Measurements from ENCODE around the gene CREBRF. TPM values are rescaled to one million over a fixed set of nuclear protein-coding genes. Genes with fewer than 3 reads are reported as not detected.

CREBRF gene
- total and polyA plus RNA-seq, 2 donors (not counting 1 experiment from before 2014, with no cell fraction given), result 29.7 to 89.7 TPM

GRCh38 chr5:173047838-173048105 is 8.4 kb upstream of the CREBRF start:
- Histone ChIP-seq H3K79me2 (ENCODE audit: control insufficient read depth, insufficient read depth, low read length) (peaks cover 34% of the 10 kb centered on the region), H3K4me3 (ENCODE audit: control extremely low read depth in 1 of 5, extremely low read depth in 1 of 5, insufficient read depth in 1 of 5, low read depth in 2 of 5, low read length in 4 of 5) (no peak overlapping the region), H2AFZ (ENCODE audit: insufficient read depth, low read depth, low read length, poor library complexity, severe bottlenecking) (no peak overlapping the region), H3K4me1 (ENCODE audit: control insufficient read depth in 2 of 2, insufficient read depth in 2 of 2, low read length in 2 of 2) (peaks cover 0 to 6% of the 10 kb centered on the region in 2 donors), H3K9ac (ENCODE audit: low read length) (no peak overlapping the region), H4K20me1 (ENCODE audit: control insufficient read depth, insufficient read depth, low read length, poor library complexity, severe bottlenecking) (no peaks in the 10 kb centered on the region), H3K9me3 (ENCODE audit: control extremely low read depth in 1 of 3, control insufficient read depth in 2 of 3, insufficient read depth in 1 of 3, low read length in 2 of 3) (no peaks in the 10 kb centered on the region), H3K27ac (ENCODE audit: low read length in 2 of 2) (no peak overlapping the region), H3K36me3 (replicated peaks in 1 of 2; ENCODE audit: control extremely low read depth in 1 of 2, control insufficient read depth in 1 of 2, extremely low read depth in 1 of 2, insufficient read depth in 2 of 2, low read length in 1 of 2) (no peaks in the 10 kb centered on the region), H3K4me2 (replicated peaks; ENCODE audit: low read depth, low read length, poor library complexity, severe bottlenecking) (no peak overlapping the region), H3K27me3 (replicated peaks in 1 of 4; ENCODE audit: control extremely low read depth in 1 of 4, control insufficient read depth in 3 of 4, insufficient read depth in 4 of 4, low read length in 3 of 4) (no peaks in the 10 kb centered on the region)
- intact Hi-C loops (cut with micrococcal nuclease), result no loop called here
- 97% methylated on average over 6 of the region's 6 CpGs for WGBS (ENCODE audit: insufficient coverage)
- POLR2A ChIA-PET, result interaction anchor here (0.6 kb wide), 1 partner anchor 36 kb away, joined by 3 read pairs; no protein-coding TSS in a partner anchor
- CTCF ChIA-PET, result no interaction called here
- Mint-ChIP-seq H3K4me3 (no peak overlapping the region), H3K9me3 (ENCODE audit: insufficient read depth) (no peaks in the 10 kb centered on the region), H3K4me1 (peaks cover 8% of the 10 kb centered on the region), H3K27me3 (peaks cover 8% of the 10 kb centered on the region), H3K27ac (no peak overlapping the region)
- ATAC-seq (ENCODE audit: low read depth), result no peak
- DNase-seq, result no peak
- TF ChIP-seq EZH2 (IDR thresholded peaks at IDR 0.05; ENCODE audit: borderline replicate concordance, insufficient read depth, low read depth, low read length, poor library complexity, severe bottlenecking) (no peak), CTCF (IDR thresholded peaks at IDR 0.05) (no peak)

GRCh38 chr5:173050791-173051190 is 5.4 kb upstream of the CREBRF start:
- Mint-ChIP-seq H3K4me3 (no peak overlapping the region), H3K27me3 (peaks cover 8% of the 10 kb centered on the region), H3K4me1 (peaks cover 20% of the 10 kb centered on the region), H3K9me3 (ENCODE audit: insufficient read depth) (no peaks in the 10 kb centered on the region), H3K27ac (no peak overlapping the region)
- Histone ChIP-seq H3K9me3 (ENCODE audit: control extremely low read depth in 1 of 3, control insufficient read depth in 2 of 3, insufficient read depth in 1 of 3, low read length in 2 of 3) (no peaks in the 10 kb centered on the region), H3K4me1 (ENCODE audit: control insufficient read depth in 2 of 2, insufficient read depth in 2 of 2, low read length in 2 of 2) (peaks cover 4 to 13% of the 10 kb centered on the region in 2 donors), H3K36me3 (replicated peaks in 1 of 2; ENCODE audit: control extremely low read depth in 1 of 2, control insufficient read depth in 1 of 2, extremely low read depth in 1 of 2, insufficient read depth in 2 of 2, low read length in 1 of 2) (no peaks in the 10 kb centered on the region), H3K27ac (ENCODE audit: low read length in 2 of 2) (no peak overlapping the region), H3K9ac (ENCODE audit: low read length) (no peak overlapping the region), H2AFZ (ENCODE audit: insufficient read depth, low read depth, low read length, poor library complexity, severe bottlenecking) (no peak overlapping the region), H3K4me2 (replicated peaks; ENCODE audit: low read depth, low read length, poor library complexity, severe bottlenecking) (no peak overlapping the region), H4K20me1 (ENCODE audit: control insufficient read depth, insufficient read depth, low read length, poor library complexity, severe bottlenecking) (no peaks in the 10 kb centered on the region), H3K27me3 (replicated peaks in 1 of 4; ENCODE audit: control extremely low read depth in 1 of 4, control insufficient read depth in 3 of 4, insufficient read depth in 4 of 4, low read length in 3 of 4) (no peaks in the 10 kb centered on the region), H3K79me2 (ENCODE audit: control insufficient read depth, insufficient read depth, low read length) (peaks cover 19% of the 10 kb centered on the region), H3K4me3 (ENCODE audit: control extremely low read depth in 1 of 5, extremely low read depth in 1 of 5, insufficient read depth in 1 of 5, low read depth in 2 of 5, low read length in 4 of 5) (no peak overlapping the region)
- ATAC-seq (ENCODE audit: low read depth) (no peak), DNase-seq (no peak)
- WGBS (ENCODE audit: insufficient coverage), result no CpG with 5 or more reads among the region's 2 CpGs
- intact Hi-C loops (cut with micrococcal nuclease), result no loop called here
- ChIA-PET CTCF (no interaction called here), POLR2A (no interaction called here)
- no peak for TF ChIP-seq EZH2 (IDR thresholded peaks at IDR 0.05; ENCODE audit: borderline replicate concordance, insufficient read depth, low read depth, low read length, poor library complexity, severe bottlenecking)
- no peak for TF ChIP-seq CTCF (IDR thresholded peaks at IDR 0.05)

All from B cell (primary cell).